K562 (cell line): ENCODE results near the gene LENG9. TPM values are rescaled to one million over a fixed set of nuclear protein-coding genes. Genes with fewer than 3 reads are reported as not detected.

Experiments
- CBFA2T3 ChIP-seq: fragments of 450-650 bp; IDR thresholded peaks from 2 replicates; pipeline ENCODE4 v1.6.1; 2017
- DNMT1 ChIP-seq: fragments of 450-650 bp; IDR thresholded peaks from 2 replicates; pipeline ENCODE4 v1.6.1; 2016; ENCODE audit warnings: antibody characterized with exemption, mild to moderate bottlenecking
- ELF1 ChIP-seq: fragments of 200-800 bp; sonication (Bioruptor generic); IDR thresholded peaks from 2 replicates; pipeline ENCODE4 v1.6.1; 2016; ENCODE audit warnings: missing genetic modification characterization, missing compliant biosample characterization
- GTF2F1 ChIP-seq: IDR thresholded peaks from 2 replicates; pipeline ENCODE4 v1.6.1; 2011; ENCODE audit warnings: low read depth, low read length, improper control_type of control experiment
- ID3 ChIP-seq, 2 experiments: fragments of 250-450 bp in 1 of 2; fragments of 450-650 bp in 1 of 2; sonication (Bioruptor Pico) in 1 of 2; IDR thresholded peaks; 2 replicates each; pipeline versions ENCODE4 v1.6.1 to v1.8.0; 2016 to 2021; ENCODE audit warnings: mild to moderate bottlenecking in 2 of 2, moderate library complexity in 2 of 2, missing compliant biosample characterization in 1 of 2, missing genetic modification characterization in 1 of 2
- KDM5B ChIP-seq: fragments of 200-600 bp; sonication (generic); IDR thresholded peaks from 2 replicates; pipeline ENCODE4 v1.6.1; 2012; ENCODE audit warnings: low read depth, mild to moderate bottlenecking, moderate library complexity, low read length, control low read depth, inconsistent platforms; ENCODE audit not compliant: insufficient replicate concordance
- NCOA6 ChIP-seq: fragments of 450-650 bp; IDR thresholded peaks from 2 replicates; pipeline ENCODE4 v1.6.1; 2017; ENCODE audit warnings: mild to moderate bottlenecking
- NFIC ChIP-seq: fragments of 450-650 bp; IDR thresholded peaks from 2 replicates; pipeline ENCODE4 v1.6.1; 2017; ENCODE audit warnings: mild to moderate bottlenecking, inconsistent platforms
- NKRF ChIP-seq: fragments of 450-650 bp; IDR thresholded peaks from 2 replicates; pipeline ENCODE4 v1.6.1; 2016; ENCODE audit warnings: borderline replicate concordance
- POLR2AphosphoS5 ChIP-seq: IDR thresholded peaks from 2 replicates; pipeline ENCODE4 v1.6.1; 2011; ENCODE audit warnings: mild to moderate bottlenecking, low read depth, low read length, moderate library complexity; ENCODE audit not compliant: control insufficient read depth, insufficient read depth
- RB1 ChIP-seq: fragments of 450-650 bp; IDR thresholded peaks from 2 replicates; pipeline ENCODE4 v1.6.1; 2017; ENCODE audit warnings: low read depth, mild to moderate bottlenecking
- RUNX1 ChIP-seq: sonication (generic); IDR thresholded peaks from 2 replicates; pipeline ENCODE4 v1.6.1; 2016; ENCODE audit warnings: antibody characterized with exemption, low read depth
- SIN3A ChIP-seq, 2 experiments: fragments of 150-350 bp in 1 of 2; IDR thresholded peaks; 2 replicates each; pipeline ENCODE4 v1.6.1; 2011 to 2016; ENCODE audit warnings: borderline replicate concordance in 2 of 2, low read depth in 2 of 2, low read length in 2 of 2, mild to moderate bottlenecking in 2 of 2, moderate library complexity in 2 of 2; ENCODE audit not compliant: control insufficient read depth in 1 of 2
- YY1 ChIP-seq, 3 experiments: IDR thresholded peaks; 2 replicates each; pipeline ENCODE4 v1.6.1; 2011; ENCODE audit warnings: low read length in 2 of 3, mild to moderate bottlenecking in 2 of 3, moderate library complexity in 2 of 3, borderline replicate concordance in 1 of 3, control low read depth in 1 of 3, low read depth in 1 of 3; ENCODE audit not compliant: insufficient read depth in 3 of 3, insufficient replicate concordance in 2 of 3, control insufficient read depth in 1 of 3, insufficient read length in 1 of 3; ENCODE audit errors: extremely low read depth in 1 of 3
- ZNF431 ChIP-seq: sonication (generic); formaldehyde crosslinking; IDR thresholded peaks from 2 replicates; pipeline ENCODE4 v1.8.0; 2022; ENCODE audit warnings: mild to moderate bottlenecking, missing genetic modification reagents
- ZNF586 ChIP-seq: fragments of 450-650 bp; formaldehyde crosslinking; conservative IDR thresholded peaks from 2 replicates; pipeline ENCODE4 v1.4.0; 2020; ENCODE audit warnings: mild to moderate bottlenecking, moderate library complexity
- polyA plus RNA-seq, 8 experiments: library from polyadenylated mRNA; depleted of rRNA in 4 of 8; stranded (reverse) in 5 of 8; unstranded in 3 of 8; fragments of >200 nt; fragmentation: Nextera tagmentation in 2 of 8; fragmentation: Illumina TruSeq in 1 of 8; extraction: Ambion mirVana in 2 of 8; extraction: Trizol in 1 of 8; gene quantifications; 2 replicates each; pipeline versions ENCODE4 v1.2.1 to v1.2.3, GENCODE V29; 2011 to 2014; ENCODE audit warnings: inconsistent platforms in 1 of 8, missing spikeins in 1 of 8
- total RNA-seq, 7 experiments: library from RNA; depleted of rRNA in 6 of 7; stranded (reverse); fragments of >200 nt in 6 of 7; fragmentation: Illumina TruSeq in 2 of 7; extraction: Trizol in 2 of 7; gene quantifications; 2 replicates each; pipeline versions ENCODE4 v1.2.1 to v1.2.3, GENCODE V29; 2011 to 2021; ENCODE audit warnings: low replicate concordance in 1 of 7
- TF ChIP-seq, protein P1 (sequence below), 2 experiments: IDR thresholded peaks; 2 replicates each; pipeline ENCODE4 v1.6.1; 2011; ENCODE audit warnings: borderline replicate concordance in 1 of 2, control low read depth in 1 of 2, low read depth in 1 of 2, low read length in 1 of 2, mild to moderate bottlenecking in 1 of 2, mixed read lengths in 1 of 2, moderate library complexity in 1 of 2; ENCODE audit not compliant: insufficient read depth in 1 of 2, insufficient read length in 1 of 2, poor library complexity in 1 of 2, severe bottlenecking in 1 of 2; ENCODE audit errors: extremely low read depth in 1 of 2
- TF ChIP-seq, protein P2 (sequence below): fragments of 450-650 bp; IDR thresholded peaks from 2 replicates; pipeline ENCODE4 v1.6.1; 2018; ENCODE audit not compliant: partially characterized antibody

The LENG9 gene
- total and polyA plus RNA-seq, 9 of the 15 experiments (the other 6 are each of a cell fraction or from before 2014, with no cell fraction given) = 0.06 to 0.64 (median 0.33) TPM; not detected in 1

DNA sequence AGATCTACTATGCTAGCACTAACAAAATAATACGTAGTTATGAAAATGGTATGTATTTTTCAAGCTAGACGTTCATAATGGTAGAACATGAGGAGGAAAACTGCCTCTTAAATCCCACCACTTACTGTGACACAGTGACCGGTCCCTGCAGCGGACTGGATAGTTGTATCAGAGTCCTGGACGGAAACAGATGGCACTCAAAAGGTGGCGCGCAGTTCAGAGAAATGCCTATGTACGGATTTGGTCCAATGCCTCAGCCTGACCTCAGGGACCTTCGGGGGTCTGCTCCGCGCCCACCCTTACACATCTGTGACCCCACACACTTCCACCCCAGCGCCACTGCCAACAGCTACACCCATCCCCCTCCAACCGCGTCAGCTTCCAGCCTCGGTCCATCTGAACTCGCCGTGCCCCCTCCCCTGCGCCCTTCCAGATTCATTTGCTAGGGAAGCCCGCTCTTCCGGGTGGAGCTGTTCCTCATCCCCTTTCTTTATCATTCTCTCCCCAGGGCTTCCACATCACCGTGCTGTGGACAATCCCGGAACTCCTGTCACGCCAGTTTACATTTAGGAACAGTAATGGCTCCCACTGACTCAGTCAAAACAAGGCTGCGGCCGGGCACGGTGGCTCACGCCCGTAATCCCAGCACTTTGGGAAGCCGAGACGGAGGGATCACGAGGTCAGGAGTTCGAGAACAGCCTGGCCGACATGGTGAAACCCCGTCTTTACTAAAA lies 15.4 kb downstream of the LENG9 start (continued):
- TF ChIP-seq NKRF = peak; percentile 74; the same call in 1 of the 2 replicates
- 0 out of 2 replicates have a peak, but pooled peaks have one; percentile 61 for TF ChIP-seq ZNF431
- peak in 1 of 3 experiments; percentile 79 for TF ChIP-seq YY1 (IDR thresholded peaks at IDR 0.05; ENCODE audit: borderline replicate concordance in 1 of 3, control insufficient read depth in 1 of 3, extremely low read depth in 1 of 3, insufficient read depth in 3 of 3, insufficient read length in 1 of 3, insufficient replicate concordance in 2 of 3, low read depth in 1 of 3, low read length in 2 of 3)
- no peak for TF ChIP-seq NFIC
- TF ChIP-seq KDM5B = peak; percentile 52
- peak; percentile 28; the same call in 1 of the 2 replicates for TF ChIP-seq POLR2AphosphoS5
- peak; percentile 41 to 54; a peak in 2 of 4 replicates for TF ChIP-seq SIN3A (IDR thresholded peaks at IDR 0.05; ENCODE audit: borderline replicate concordance in 2 of 2, control insufficient read depth in 1 of 2, low read depth in 2 of 2, low read length in 2 of 2)
- no peak for TF ChIP-seq RUNX1
- peak; percentile 90 for TF ChIP-seq ELF1
- no peak for TF ChIP-seq ID3 (CRISPR knock-in tag; IDR thresholded peaks at IDR 0.05)
- TF ChIP-seq ID3 (tag; IDR thresholded peaks at IDR 0.05) = no peak
- TF ChIP-seq CBFA2T3 = no peak
- TF ChIP-seq RB1 = 0 out of 2 replicates have a peak, but pooled peaks have one; percentile 11
- TF ChIP-seq NCOA6 = no peak
- TF ChIP-seq GTF2F1 = no peak
- TF ChIP-seq DNMT1 = 0 out of 2 replicates have a peak, but pooled peaks have one; percentile 78
- TF ChIP-seq, protein P1, sequence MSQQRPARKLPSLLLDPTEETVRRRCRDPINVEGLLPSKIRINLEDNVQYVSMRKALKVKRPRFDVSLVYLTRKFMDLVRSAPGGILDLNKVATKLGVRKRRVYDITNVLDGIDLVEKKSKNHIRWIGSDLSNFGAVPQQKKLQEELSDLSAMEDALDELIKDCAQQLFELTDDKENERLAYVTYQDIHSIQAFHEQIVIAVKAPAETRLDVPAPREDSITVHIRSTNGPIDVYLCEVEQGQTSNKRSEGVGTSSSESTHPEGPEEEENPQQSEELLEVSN (IDR thresholded peaks at IDR 0.05; ENCODE audit: borderline replicate concordance in 1 of 2, extremely low read depth in 1 of 2, insufficient read depth in 1 of 2, insufficient read length in 1 of 2, low read depth in 1 of 2, low read length in 1 of 2, poor library complexity in 1 of 2, severe bottlenecking in 1 of 2) = no peak
- no peak for TF ChIP-seq ZNF586
- TF ChIP-seq, protein P2, sequence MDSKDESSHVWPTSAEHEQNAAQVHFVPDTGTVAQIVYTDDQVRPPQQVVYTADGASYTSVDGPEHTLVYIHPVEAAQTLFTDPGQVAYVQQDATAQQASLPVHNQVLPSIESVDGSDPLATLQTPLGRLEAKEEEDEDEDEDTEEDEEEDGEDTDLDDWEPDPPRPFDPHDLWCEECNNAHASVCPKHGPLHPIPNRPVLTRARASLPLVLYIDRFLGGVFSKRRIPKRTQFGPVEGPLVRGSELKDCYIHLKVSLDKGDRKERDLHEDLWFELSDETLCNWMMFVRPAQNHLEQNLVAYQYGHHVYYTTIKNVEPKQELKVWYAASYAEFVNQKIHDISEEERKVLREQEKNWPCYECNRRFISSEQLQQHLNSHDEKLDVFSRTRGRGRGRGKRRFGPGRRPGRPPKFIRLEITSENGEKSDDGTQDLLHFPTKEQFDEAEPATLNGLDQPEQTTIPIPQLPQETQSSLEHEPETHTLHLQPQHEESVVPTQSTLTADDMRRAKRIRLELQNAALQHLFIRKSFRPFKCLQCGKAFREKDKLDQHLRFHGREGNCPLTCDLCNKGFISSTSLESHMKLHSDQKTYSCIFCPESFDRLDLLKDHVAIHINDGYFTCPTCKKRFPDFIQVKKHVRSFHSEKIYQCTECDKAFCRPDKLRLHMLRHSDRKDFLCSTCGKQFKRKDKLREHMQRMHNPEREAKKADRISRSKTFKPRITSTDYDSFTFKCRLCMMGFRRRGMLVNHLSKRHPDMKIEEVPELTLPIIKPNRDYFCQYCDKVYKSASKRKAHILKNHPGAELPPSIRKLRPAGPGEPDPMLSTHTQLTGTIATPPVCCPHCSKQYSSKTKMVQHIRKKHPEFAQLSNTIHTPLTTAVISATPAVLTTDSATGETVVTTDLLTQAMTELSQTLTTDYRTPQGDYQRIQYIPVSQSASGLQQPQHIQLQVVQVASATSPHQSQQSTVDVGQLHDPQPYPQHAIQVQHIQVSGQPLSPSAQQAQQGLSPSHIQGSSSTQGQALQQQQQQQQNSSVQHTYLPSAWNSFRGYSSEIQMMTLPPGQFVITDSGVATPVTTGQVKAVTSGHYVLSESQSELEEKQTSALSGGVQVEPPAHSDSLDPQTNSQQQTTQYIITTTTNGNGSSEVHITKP = no peak
